HFFc6 (cell line): ENCODE measurements around the gene JADE2. TPM values are rescaled to one million over a fixed set of nuclear protein-coding genes. Genes with fewer than 3 reads are reported as not detected.
"Not testable (repeated sequence)": the region's sequence is repeated elsewhere in the genome, so short reads cannot be mapped to it uniquely, and the experiment has no call there.

Experiments
- DNase-seq: peaks from one replicate; pipeline ENCODE4 v3.0.0-alpha.2; 2018
- H3K27ac Mint-ChIP-seq: 2 replicates; pipeline ENCODE4 v1.8.0; 2020; ENCODE audit warnings: mild to moderate bottlenecking, mixed read lengths
- H3K27me3 Mint-ChIP-seq: 2 replicates; pipeline ENCODE4 v1.8.0; 2021; ENCODE audit warnings: mild to moderate bottlenecking, moderate library complexity, mixed read lengths; ENCODE audit not compliant: insufficient read depth
- H3K36me3 Mint-ChIP-seq: 2 replicates; pipeline ENCODE4 v1.8.0; 2021; ENCODE audit warnings: low read depth, mixed read lengths
- H3K4me1 Mint-ChIP-seq: 2 replicates; pipeline ENCODE4 v1.8.0; 2020; ENCODE audit warnings: low read depth, mixed read lengths
- H3K4me3 Mint-ChIP-seq: 2 replicates; pipeline ENCODE4 v1.8.0; 2020; ENCODE audit warnings: mild to moderate bottlenecking, moderate library complexity, mixed read lengths
- H3K9me3 Mint-ChIP-seq: 2 replicates; pipeline ENCODE4 v1.8.0; 2020; ENCODE audit warnings: mild to moderate bottlenecking, mixed read lengths
- CTCF ChIP-seq: fragments of 200-600 bp; sonication (generic); IDR thresholded peaks from 2 replicates; pipeline ENCODE4 v1.5.0; 2021; ENCODE audit warnings: antibody characterized with exemption, mild to moderate bottlenecking
- total RNA-seq, 6 experiments: library from RNA; stranded (reverse); fragmentation: NEBNext Ultra II Directional; extraction: Animal tissue kit (Norgen Biotek cat#: 25700); gene quantifications; 2 replicates in 1 of 6; 3 replicates in 5 of 6; pipeline ENCODE4 v1.2.3, GENCODE V29; 2021

JADE2 gene
- total RNA-seq, 6 experiments from 2014 or later, result 32.8 to 41.0 (median 39.6) TPM

DNA sequence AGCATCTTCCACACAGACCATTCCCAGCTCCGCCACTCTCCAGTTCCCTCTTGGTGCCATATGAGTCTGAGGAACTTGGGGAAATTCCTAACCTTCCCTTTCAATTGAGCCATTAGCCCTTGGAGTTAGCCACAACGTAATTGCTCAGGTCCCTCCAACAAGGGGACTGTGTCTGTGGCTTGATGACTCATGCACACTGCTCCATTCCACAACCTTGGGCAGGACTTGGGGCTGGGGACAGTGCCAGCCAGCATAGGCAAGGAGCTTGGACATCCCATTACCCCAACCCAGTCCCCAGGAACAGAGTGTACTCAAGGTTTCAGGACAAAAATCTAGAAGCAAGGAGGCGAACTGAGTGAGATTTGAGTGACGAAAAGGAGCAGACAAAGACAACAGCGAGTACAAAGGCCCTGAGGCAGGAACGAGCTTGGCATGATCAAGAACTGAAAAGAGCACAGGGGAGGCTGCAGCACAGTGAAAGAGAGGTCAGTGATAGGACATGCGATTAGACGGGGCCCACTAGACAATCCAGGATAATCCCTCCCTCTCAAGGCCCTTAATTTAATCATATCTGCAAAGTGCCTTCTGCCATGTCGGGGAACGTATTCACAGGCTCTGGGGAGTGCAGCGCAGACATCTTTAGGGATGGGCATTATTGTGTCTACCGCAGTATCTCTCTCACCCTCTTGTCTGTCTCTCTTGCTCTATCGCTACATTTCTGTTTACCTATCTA is 16.0 kb upstream of the JADE2 start:
- Mint-ChIP-seq H3K4me3 (no peak overlapping the region; the same call in 1 of the 2 replicates), H3K36me3 (no peaks in the 10 kb centered on the region), H3K9me3 (no peaks in the 10 kb centered on the region), H3K27me3 (peaks cover 2% of the 10 kb centered on the region), H3K27ac (no peak overlapping the region), H3K4me1 (peaks cover 55% of the 10 kb centered on the region)
- TF ChIP-seq CTCF, result no peak
- DNase-seq, result peak; percentile 60

GRCh38 chr5:134510970-134511795 is 14.3 kb upstream of the JADE2 start:
- peaks cover 2% of the 10 kb centered on the region for H3K27me3 Mint-ChIP-seq
- no peaks in the 10 kb centered on the region for H3K9me3 Mint-ChIP-seq
- peak; percentile 28 for DNase-seq
- no peaks in the 10 kb centered on the region for H3K36me3 Mint-ChIP-seq
- peaks cover 47% of the 10 kb centered on the region for H3K4me1 Mint-ChIP-seq
- TF ChIP-seq CTCF, result no peak
- H3K4me3 Mint-ChIP-seq, result no peak overlapping the region
- peak overlapping the region; percentile 35; the same call in 1 of the 2 replicates for H3K27ac Mint-ChIP-seq

DNA sequence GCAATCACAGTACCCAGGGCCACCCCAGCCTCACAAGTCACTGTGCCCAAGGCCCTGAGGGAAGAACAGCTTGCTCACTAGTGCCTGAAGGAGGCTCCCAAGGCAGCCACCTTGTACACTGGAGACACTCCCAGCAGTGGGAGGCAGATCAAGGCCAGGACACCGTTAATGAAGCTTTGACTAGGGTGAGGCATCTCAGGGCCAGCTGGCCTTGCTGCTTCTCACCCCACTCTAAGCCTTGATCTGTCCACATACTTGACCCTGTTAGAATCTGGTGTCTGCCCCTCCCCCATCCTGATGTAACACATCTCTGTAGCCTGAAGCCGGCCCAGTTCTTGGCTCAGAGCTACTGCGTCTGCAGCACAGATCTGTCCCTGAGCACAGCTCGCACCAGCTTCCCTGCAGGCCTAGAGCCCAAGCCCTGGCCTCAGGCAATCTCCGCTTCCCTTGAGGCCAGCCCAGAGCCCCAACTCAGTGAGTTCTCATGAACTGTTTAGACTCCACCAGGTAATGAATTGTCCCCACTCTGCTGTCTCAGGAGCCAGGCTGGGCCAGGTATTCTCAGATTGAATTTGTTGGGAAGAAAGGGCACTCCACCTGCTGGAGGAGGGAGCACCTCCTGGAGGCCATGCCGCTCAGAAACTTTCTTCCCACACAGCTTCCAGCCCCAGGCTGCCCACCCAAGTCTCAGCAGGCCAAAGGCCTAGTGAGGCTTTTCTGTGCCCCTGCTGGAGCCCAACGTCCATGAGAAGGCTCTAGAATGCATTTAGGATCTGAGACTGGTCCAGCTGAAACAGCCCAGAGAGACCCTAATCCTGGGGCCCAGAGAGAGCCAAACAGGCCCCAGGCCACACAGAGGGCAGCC is 13.4 kb upstream of the JADE2 start:
- Mint-ChIP-seq H3K4me3 (no peak overlapping the region; the same call in 1 of the 2 replicates), H3K27ac (peak overlapping the region; percentile 35; the same call in 1 of the 2 replicates)
- DNase-seq, result peak; percentile 34

GRCh38 chr5:134512661-134512999 is 12.8 kb upstream of the JADE2 start:
- Mint-ChIP-seq H3K9me3 (no peaks in the 10 kb centered on the region), H3K4me3 (no peak overlapping the region), H3K4me1 (peaks cover 41% of the 10 kb centered on the region), H3K27me3 (peaks cover 2% of the 10 kb centered on the region), H3K36me3 (no peaks in the 10 kb centered on the region), H3K27ac (no peak overlapping the region)
- no peak for DNase-seq
- TF ChIP-seq CTCF, result no peak

More for the DNA sequence above, 13.4 kb upstream of the JADE2 start:
- peak; percentile 47 for TF ChIP-seq CTCF
- H3K9me3 Mint-ChIP-seq, result no peaks in the 10 kb centered on the region
- H3K4me1 Mint-ChIP-seq, result peaks cover 41% of the 10 kb centered on the region
- peaks cover 2% of the 10 kb centered on the region for H3K27me3 Mint-ChIP-seq
- no peaks in the 10 kb centered on the region for H3K36me3 Mint-ChIP-seq

- Mint-ChIP-seq H3K27ac (no peak overlapping the region), H3K4me1 (peaks cover 20% of the 10 kb centered on the region), H3K9me3 (no peaks in the 10 kb centered on the region), H3K27me3 (peaks cover 6% of the 10 kb centered on the region), H3K36me3 (no peaks in the 10 kb centered on the region), H3K4me3 (no peak overlapping the region)
- DNase-seq, result no peak
- no peak for TF ChIP-seq CTCF
Observed at GRCh38 chr5:134515801-134516200, 9.7 kb upstream of the JADE2 start.

DNA sequence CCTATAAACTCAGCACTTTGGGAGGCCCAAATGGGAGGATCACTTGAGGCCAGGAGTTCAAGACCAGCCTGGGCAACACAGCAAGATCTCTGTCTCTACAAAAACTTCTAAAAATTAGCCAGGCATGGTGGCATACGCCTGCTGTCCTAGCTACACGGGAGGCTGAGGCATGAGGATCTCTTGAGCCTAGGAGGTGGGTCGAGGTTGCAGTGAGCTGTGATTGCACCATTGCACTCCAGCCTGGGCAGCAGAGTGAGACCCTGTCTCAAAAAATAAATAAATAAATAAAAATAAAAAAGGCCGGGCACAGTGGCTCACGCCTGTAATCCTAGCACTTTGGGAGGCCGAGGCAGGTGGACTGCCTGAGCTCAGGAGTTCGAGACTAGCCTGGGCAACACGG is 8.5 kb upstream of the JADE2 start:
- not testable (repeated sequence) for H3K4me1 Mint-ChIP-seq, H3K36me3 Mint-ChIP-seq, DNase-seq, H3K9me3 Mint-ChIP-seq, H3K27ac Mint-ChIP-seq, H3K4me3 Mint-ChIP-seq
- H3K27me3 Mint-ChIP-seq, result peaks cover 13% of the 10 kb centered on the region
